Activated T-cell treated with anti-CD3 and anti-CD28 coated beads, Interleukin-2, amount 50 U/mL, for 72 hours (primary cell): ENCODE measurements around the gene C6orf136. TPM values are rescaled to one million over a fixed set of nuclear protein-coding genes. Genes with fewer than 3 reads are reported as not detected.

Experiments used
- ATAC-seq, 2 donors: fragments of 150-1000 bp; cut with Tn5 transposase; replicated peaks in 1 of 2; 2 replicates each; pipeline ENCODE4 v1.10.0; 2021; ENCODE audit warnings: moderate library complexity in 2 of 2, mild to moderate bottlenecking in 1 of 2
- DNase-seq, 2 donors: peaks; one replicate each; pipeline ENCODE4 v3.0.0; 2021 to 2022; ENCODE audit warnings: mixed read lengths in 1 of 2
- H3K27ac Mint-ChIP-seq: one replicate; pipeline ENCODE4 v1.8.0; 2022; ENCODE audit warnings: mild to moderate bottlenecking, moderate library complexity, mixed read lengths
- H3K27me3 Mint-ChIP-seq: one replicate; pipeline ENCODE4 v1.8.0; 2022; ENCODE audit warnings: low read depth, mixed read lengths
- H3K36me3 Mint-ChIP-seq, 2 donors: one replicate each; pipeline ENCODE4 v1.8.0; 2022; ENCODE audit warnings: mixed read lengths in 2 of 2, mild to moderate bottlenecking in 1 of 2; ENCODE audit not compliant: insufficient read depth in 2 of 2
- H3K4me1 Mint-ChIP-seq: one replicate; pipeline ENCODE4 v1.8.0; 2022; ENCODE audit warnings: low read depth, mixed read lengths
- H3K4me3 Mint-ChIP-seq, 2 donors: one replicate each; pipeline ENCODE4 v1.8.0; 2022; ENCODE audit warnings: mild to moderate bottlenecking in 2 of 2, mixed read lengths in 2 of 2, moderate library complexity in 2 of 2
- H3K9me3 Mint-ChIP-seq, 2 donors: one replicate each; pipeline ENCODE4 v1.8.0; 2022; ENCODE audit warnings: mixed read lengths in 2 of 2
- total RNA-seq, 2 donors: library from RNA; stranded (reverse); gene quantifications; one replicate each; pipeline ENCODE4 v1.2.3, GENCODE V29; 2022

C6orf136 gene
- total RNA-seq, 2 donors from 2014 or later, result 25.8 to 36.0 TPM

GRCh38 chr6:30619561-30619960, 27.4 kb upstream of the C6orf136 start:
- H3K27me3 Mint-ChIP-seq, result no peaks in the 10 kb centered on the region
- no peaks in the 10 kb centered on the region for H3K9me3 Mint-ChIP-seq
- ATAC-seq (no peak), DNase-seq (no peak)
- peaks cover 43% of the 10 kb centered on the region for H3K4me1 Mint-ChIP-seq
- H3K36me3 Mint-ChIP-seq, result peaks cover 31 to 54% of the 10 kb centered on the region in 2 donors
- peak overlapping the region; percentile 97 to 98 for H3K4me3 Mint-ChIP-seq
- H3K27ac Mint-ChIP-seq, result peak overlapping the region; percentile 100

GRCh38 chr6:30625511-30625910, 21.4 kb upstream of the C6orf136 start:
- Mint-ChIP-seq H3K9me3 (no peaks in the 10 kb centered on the region), H3K4me1 (peaks cover 37% of the 10 kb centered on the region), H3K36me3 (peaks cover 9 to 40% of the 10 kb centered on the region in 2 donors), H3K27me3 (no peaks in the 10 kb centered on the region), H3K27ac (peak overlapping the region; percentile 94), H3K4me3 (peak overlapping the region; percentile 91 to 96)
- DNase-seq (no peak), ATAC-seq (no peak)

- Mint-ChIP-seq H3K36me3 (peaks cover 10 to 37% of the 10 kb centered on the region in 2 donors), H3K9me3 (no peaks in the 10 kb centered on the region)
Measured at GRCh38 chr6:30626484-30627366, 20.2 kb upstream of the C6orf136 start, which contains the start of gene ATAT1. ATAT1 (plus strand) TSS chr6:30626874.

GRCh38 chr6:30635834-30636233, 11.1 kb upstream of the C6orf136 start:
- H3K9me3 Mint-ChIP-seq, result no peaks in the 10 kb centered on the region
- H3K36me3 Mint-ChIP-seq, result peaks cover 5 to 6% of the 10 kb centered on the region in 2 donors
- H3K4me3 Mint-ChIP-seq, result no peak overlapping the region
- DNase-seq (no peak), ATAC-seq (no peak)
- peaks cover 11% of the 10 kb centered on the region for H3K4me1 Mint-ChIP-seq
- no peaks in the 10 kb centered on the region for H3K27me3 Mint-ChIP-seq
- H3K27ac Mint-ChIP-seq, result no peak overlapping the region

More at GRCh38 chr6:30626484-30627366, 20.2 kb upstream of the C6orf136 start, which contains the start of gene ATAT1:
- ATAC-seq, result peak; percentile 99
- peaks cover 26% of the 10 kb centered on the region for H3K4me1 Mint-ChIP-seq
- peak within 1 kb of the TSS; percentile 91 to 96 for H3K4me3 Mint-ChIP-seq
- peak; percentile 89 for DNase-seq
- H3K27me3 Mint-ChIP-seq, result no peaks in the 10 kb centered on the region
- peak within 1 kb of the TSS; percentile 94 for H3K27ac Mint-ChIP-seq

DNA sequence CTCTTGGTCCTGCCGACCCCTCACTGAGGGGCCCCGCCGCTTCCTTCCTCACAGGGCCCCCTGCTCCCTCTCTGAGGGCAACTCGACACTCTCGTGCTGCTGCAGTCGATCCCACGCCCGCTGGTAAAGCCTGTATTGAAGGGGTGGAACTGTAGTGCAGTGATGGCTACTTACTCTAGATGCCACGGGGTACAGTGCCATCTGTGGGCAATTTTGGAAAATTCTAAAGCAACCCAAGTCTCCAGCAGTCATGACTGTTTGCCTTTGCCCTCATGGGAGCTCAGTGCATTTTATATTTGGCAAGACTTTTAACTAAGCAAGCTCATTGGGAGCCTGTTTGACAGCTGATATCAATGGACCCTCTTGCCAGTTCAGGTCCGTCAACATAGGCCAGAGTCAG, 6.5 kb upstream of the C6orf136 start:
- no peak overlapping the region for H3K27ac Mint-ChIP-seq
- H3K4me3 Mint-ChIP-seq, result no peak overlapping the region
- no peaks in the 10 kb centered on the region for H3K27me3 Mint-ChIP-seq
- H3K4me1 Mint-ChIP-seq, result peaks cover 10% of the 10 kb centered on the region
- H3K9me3 Mint-ChIP-seq, result no peaks in the 10 kb centered on the region
- no peaks in the 10 kb centered on the region for H3K36me3 Mint-ChIP-seq
- ATAC-seq, result peak in 1 of 2 donors; percentile 44
- no peak for DNase-seq

DNA sequence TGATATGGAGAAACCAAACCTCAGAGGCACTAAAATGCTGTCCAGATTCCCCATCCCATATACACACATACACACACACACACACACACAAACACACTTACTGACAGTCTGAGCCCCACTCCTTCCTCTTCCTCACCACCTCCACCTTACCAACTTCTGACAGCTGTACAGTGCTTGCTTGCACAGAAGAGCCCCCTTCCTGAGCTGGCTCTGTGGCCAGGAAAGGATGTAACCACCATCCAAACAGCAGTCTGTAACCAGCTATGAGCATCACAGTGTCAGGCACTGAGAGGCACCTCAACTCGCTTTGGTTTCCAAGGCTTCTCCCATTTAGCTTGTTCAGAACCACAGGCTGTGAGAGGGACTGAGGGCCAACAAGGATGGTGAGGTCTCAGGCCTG, 5.9 kb upstream of the C6orf136 start:
- Mint-ChIP-seq H3K36me3 (no peaks in the 10 kb centered on the region), H3K4me3 (no peak overlapping the region), H3K27me3 (no peaks in the 10 kb centered on the region), H3K27ac (peak overlapping the region; percentile 29), H3K9me3 (no peaks in the 10 kb centered on the region), H3K4me1 (peaks cover 14% of the 10 kb centered on the region)
- peak; percentile 7 to 29 for ATAC-seq
- no peak for DNase-seq

DNA sequence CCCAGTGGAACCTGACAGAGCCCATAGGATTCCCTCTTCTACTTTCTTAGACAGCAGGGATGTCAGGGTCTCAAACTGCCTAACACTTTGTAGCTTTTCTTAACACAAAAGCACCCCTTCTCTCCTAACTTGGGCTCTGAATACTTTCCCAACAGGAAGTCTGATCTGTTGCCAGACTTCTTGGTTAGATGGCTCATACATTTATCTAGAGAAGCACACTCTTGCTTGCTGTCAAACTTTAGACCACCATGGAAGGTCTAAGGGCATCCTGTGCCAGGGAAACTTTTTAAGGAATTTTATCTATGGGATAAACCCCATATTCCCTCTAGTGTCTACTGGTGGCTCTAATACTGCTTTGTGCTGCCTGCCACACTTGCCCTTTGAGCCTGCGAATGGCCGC, 3.3 kb upstream of the C6orf136 start:
- no peak for DNase-seq
- Mint-ChIP-seq H3K27ac (no peak overlapping the region), H3K36me3 (no peaks in the 10 kb centered on the region), H3K27me3 (no peaks in the 10 kb centered on the region), H3K4me1 (peaks cover 22% of the 10 kb centered on the region), H3K9me3 (no peaks in the 10 kb centered on the region), H3K4me3 (no peak overlapping the region)
- ATAC-seq, result no peak

DNA sequence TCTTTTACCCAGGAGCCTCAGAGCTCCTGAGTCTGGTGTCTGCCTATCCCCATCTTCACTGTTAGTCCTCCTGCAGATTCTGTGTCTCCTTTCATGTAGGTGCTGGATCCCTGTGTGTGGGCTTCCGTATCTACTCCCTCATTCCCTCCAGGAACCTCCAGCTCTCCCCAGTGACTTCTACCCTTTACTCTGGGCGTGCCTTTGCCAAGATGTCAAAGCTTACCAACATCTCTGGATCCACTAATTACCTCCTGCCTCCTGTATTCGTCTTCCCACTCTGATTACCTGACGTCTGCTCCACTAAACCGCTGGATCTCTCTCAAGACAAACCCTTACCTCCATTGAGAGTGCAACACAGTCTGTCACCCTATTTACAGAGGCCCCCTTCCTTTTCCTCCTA, 2.2 kb upstream of the C6orf136 start:
- Mint-ChIP-seq H3K27me3 (no peaks in the 10 kb centered on the region), H3K27ac (peak overlapping the region; percentile 16), H3K4me3 (no peak overlapping the region), H3K9me3 (no peaks in the 10 kb centered on the region), H3K36me3 (no peaks in the 10 kb centered on the region), H3K4me1 (peaks cover 28% of the 10 kb centered on the region)
- ATAC-seq (no peak), DNase-seq (no peak)

- Mint-ChIP-seq H3K4me1 (peaks cover 24% of the 10 kb centered on the region), H3K9me3 (no peaks in the 10 kb centered on the region), H3K36me3 (peaks cover 0 to 2% of the 10 kb centered on the region in 2 donors), H3K27me3 (no peaks in the 10 kb centered on the region), H3K4me3 (peak overlapping the region; percentile 82 to 93), H3K27ac (peak overlapping the region; percentile 95)
- ATAC-seq (no peak), DNase-seq (no peak)
Measured at GRCh38 chr6:30645989-30646388, 944 bp upstream of the C6orf136 start.

DNA sequence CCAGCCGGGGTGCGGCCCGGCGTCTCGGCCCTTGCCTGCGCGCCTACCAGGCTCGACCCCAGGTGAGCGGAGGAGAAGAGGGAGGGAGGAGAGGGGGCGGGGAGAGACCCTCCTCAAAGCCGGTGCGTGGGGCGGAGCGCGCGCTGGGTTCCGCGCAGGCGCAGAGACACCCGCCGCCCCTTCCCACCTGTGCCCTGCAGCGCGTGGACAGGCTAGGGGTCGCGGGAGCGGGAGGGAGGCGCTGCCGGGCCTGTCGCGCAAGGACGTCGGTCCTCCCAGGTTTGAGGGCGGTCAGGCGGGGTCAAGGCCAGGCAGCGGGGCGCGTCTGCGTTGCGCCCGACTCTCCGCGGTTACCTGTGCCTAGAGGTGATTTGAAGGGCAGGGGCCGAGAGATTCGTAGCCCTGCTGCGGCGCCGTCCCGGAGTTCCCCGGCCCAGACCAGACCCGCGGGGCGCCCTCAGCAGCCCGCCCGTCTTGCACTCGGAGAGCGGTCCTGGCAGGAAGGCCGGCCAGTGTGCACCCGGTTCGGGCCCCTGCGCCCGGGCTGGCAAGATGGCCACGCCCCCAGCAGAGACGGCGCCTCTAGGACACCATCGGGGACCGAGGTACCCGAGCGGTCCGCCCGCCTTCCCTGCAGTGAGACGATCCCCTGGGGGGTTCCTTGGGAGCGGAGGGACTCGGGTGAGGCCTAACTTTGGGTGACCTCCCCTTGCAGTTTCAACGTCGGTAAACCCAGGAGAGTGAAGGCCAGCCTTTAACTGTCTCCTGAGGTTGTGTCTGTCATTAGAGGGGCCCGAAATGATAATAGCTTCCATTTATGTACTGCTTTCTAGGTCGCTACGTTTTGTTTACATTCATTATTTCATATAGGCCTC, 546 bp downstream of the C6orf136 start:
- peaks cover 0 to 9% of the 10 kb centered on the region in 2 donors for H3K36me3 Mint-ChIP-seq
- H3K9me3 Mint-ChIP-seq, result no peaks in the 10 kb centered on the region
- H3K4me1 Mint-ChIP-seq, result peaks cover 22% of the 10 kb centered on the region
- peak overlapping the region; percentile 95 for H3K27ac Mint-ChIP-seq
- peak overlapping the region; percentile 82 to 93 for H3K4me3 Mint-ChIP-seq
- peak; percentile 81 to 82 for ATAC-seq
- no peaks in the 10 kb centered on the region for H3K27me3 Mint-ChIP-seq
- DNase-seq, result peak; percentile 87

GRCh38 chr6:30651143-30651542, 4.2 kb downstream of the C6orf136 start:
- Mint-ChIP-seq H3K4me3 (no peak overlapping the region), H3K9me3 (no peaks in the 10 kb centered on the region), H3K4me1 (peaks cover 17% of the 10 kb centered on the region), H3K36me3 (peaks cover 5 to 23% of the 10 kb centered on the region in 2 donors), H3K27ac (peak overlapping the region; percentile 13), H3K27me3 (no peaks in the 10 kb centered on the region)
- DNase-seq (no peak), ATAC-seq (no peak)

DNA sequence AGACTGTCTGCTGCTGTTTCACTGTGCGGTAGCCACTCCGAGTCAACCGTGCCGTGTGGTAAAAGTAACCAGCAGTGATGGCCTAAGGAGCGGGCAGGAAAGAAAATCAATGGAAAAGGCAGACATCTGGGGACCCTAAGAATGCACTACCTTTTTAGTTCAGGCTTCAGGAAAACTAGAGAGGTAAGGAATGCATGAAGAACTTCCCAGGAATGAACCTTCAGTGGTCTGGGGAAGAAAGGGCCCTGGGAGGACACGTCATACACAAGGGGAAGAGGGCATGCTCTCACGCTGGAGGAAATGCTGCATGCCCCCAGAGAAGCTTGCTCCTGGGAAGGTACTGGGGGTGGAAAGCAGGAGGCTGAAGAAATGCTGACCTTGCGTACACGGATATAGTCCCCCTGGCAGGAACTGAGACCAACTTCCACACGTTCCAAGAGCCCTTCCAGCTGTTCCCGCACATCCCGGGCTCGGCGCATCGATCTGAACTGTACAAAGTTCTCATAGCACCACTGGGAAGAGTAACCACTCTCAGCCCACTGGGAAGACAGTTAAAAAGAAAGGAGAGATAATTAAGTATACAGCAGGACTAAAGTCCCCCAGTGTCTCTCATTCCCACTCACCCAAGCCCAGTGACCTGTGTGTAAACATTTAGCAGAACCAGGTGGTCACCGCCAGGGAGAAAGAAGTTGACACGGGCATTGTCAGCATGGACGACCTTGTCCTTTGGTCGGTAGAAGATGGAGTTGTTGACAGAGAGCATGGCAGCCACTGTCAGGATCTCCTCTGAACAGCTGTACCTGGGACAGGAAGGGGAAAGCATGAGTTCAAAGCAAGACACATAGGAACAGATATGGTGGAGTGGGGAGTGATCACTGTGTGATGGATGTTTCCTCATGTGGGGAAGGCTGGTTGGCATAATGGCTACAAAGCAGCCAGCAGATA, 8.1 kb downstream of the C6orf136 start:
- Mint-ChIP-seq H3K4me1 (peaks cover 1% of the 10 kb centered on the region), H3K27me3 (no peaks in the 10 kb centered on the region), H3K36me3 (peaks cover 8 to 36% of the 10 kb centered on the region in 2 donors), H3K27ac (peak overlapping the region; percentile 3), H3K9me3 (no peaks in the 10 kb centered on the region), H3K4me3 (no peak overlapping the region)
- ATAC-seq (no peak), DNase-seq (no peak)
